ENCODE data around the gene PRKCZ.

DNA sequence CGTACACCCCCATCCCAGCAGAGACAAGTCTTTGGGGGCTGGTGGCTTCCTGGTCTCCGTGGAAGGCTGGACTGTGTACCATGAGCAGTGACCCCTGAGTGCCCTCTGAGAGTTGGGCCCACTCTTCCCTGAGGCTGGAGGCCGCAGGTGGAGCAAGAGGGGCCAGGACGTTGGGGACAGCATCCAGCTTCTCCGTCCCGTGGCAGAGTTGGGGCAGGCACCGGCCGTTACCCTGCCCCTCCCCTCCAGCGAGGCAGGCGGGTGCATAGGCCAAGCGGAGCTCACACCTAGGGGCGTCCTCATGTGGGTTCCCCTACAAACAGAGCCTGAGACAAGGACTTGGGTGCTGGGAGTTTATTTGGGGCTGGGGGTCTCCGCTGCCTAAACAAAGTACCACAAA lies 17.0 kb upstream of the PRKCZ start:
- TF ChIP-seq CTCF (IDR thresholded peaks at IDR 0.05) (no peak), ZFX (IDR thresholded peaks at IDR 0.05; ENCODE audit: borderline replicate concordance) (no peak)
